HT-29 (cell line): ENCODE measurements around the gene ACAP2. TPM values are rescaled to one million over a fixed set of nuclear protein-coding genes. Genes with fewer than 3 reads are reported as not detected.

Source experiments
- DNase-seq: peaks from one replicate; pipeline ENCODE4 v3.0.0-alpha.2; 2015; ENCODE audit warnings: low spot score
- total RNA-seq: library from RNA; depleted of rRNA; stranded (reverse); fragments of >200 nt; shearing (Covaris generic); gene quantifications from 2 replicates; pipeline ENCODE4 v1.2.3, GENCODE V29; 2014

ACAP2 gene
- total RNA-seq, 1 experiment from 2014 or later = 16.0 TPM

DNA sequence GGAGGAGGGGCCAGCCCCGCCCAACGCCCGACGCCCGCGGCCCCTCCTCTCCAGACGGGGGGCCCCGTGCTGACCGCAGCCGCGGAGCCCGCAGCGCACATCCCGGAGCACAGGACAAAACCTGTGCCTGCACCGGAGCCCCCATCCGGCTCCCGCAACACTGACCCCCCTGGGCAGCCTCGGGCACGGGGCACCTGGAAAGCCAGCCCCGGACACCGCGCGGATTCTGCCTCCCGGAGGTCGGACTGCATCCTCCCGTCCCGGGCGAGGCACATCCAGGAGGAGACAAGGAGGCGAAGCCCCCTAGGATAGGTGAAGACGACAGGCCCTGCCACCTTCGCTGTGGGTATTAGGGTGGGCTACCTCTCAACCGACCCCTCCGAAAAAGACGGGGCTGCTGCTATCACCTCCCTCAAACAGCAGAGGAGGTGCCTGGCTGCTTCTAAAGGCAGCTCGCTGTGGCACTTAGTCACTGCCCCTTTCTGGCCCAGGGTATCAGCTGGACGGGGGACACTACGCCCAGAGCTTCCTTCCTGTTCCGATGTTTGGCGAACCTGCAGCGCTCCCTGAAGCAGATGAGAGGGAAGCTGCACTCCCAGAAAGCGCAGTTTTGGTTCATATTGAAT, 182.4 kb downstream of the ACAP2 start:
- peak; percentile 65 for DNase-seq

DNA sequence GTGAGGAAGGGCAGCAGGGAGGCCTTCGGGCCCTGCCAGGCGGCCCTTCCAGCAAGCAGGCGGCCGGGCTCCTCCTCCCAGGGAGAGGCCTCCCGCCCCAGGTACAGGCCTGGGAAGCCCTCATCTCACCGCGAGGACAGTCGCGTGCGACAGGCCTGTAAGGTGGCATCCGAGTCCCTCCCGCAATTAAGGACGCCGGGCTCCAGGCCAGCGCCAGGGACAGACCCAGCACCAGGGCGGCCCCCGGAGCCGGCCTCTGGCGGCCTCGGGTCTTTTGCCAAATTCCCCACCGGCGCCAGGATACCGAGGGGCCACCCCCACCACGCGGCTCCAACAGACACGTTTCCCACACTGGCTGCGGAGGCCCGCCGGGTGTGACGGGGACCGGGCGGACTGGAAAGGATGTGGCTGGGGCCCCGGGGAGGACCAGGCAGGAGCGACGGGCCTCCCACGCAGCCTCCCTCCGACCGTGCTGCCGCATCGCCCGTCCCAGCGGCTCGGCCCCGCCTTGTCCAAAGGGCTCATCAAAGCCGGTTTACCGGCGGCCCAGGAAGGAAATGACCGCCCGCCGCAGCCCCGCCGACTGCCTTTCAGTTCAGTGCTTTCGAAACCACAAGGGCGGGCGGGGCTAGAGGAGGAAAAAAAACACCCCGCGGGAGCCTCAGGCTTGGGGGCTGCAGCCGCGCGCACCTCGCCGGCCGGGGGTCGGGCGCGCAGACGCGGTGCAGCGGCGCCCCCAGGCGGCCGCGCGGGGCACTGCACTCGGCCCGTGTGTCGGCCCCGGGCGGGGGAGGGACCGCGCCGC, 183.1 kb downstream of the ACAP2 start:
- peak; percentile 87 for DNase-seq

GRCh38 chr3:195259154-195259474, 183.7 kb downstream of the ACAP2 start:
- DNase-seq = no peak

DNA sequence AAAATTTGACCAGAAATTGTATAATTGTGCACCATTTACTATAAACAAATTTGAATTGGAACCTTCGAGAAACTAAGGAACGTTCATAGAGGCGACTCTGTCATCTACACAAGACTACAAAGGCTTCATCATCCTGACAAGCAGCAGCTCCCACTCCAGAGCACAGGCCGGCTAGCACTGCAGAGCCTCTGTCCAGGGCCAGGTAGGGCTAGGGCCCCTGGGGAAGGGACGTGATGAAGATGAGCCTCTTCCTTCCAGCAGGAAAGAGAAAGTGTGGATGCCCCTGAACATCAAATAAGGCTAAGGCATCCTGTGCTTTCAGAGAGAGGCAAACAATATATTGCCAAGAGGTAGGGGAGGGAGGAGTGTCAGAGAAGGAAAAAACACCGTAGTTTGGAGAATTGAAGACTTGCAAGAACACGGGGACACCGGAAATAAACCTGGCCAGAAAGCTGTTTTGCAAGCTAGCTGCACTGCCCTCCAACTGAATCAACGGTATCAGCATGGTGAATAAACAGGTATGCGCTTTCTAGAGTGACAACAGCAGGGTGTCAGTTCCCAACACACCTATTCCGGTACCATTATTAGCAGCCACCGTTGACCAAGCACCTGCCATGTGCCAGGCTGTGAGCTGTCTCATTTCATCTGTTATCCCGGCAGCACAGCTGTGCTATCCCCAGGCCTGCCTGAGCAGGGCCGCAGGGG, 184.2 kb downstream of the ACAP2 start:
- peak; percentile 21 for DNase-seq

DNA sequence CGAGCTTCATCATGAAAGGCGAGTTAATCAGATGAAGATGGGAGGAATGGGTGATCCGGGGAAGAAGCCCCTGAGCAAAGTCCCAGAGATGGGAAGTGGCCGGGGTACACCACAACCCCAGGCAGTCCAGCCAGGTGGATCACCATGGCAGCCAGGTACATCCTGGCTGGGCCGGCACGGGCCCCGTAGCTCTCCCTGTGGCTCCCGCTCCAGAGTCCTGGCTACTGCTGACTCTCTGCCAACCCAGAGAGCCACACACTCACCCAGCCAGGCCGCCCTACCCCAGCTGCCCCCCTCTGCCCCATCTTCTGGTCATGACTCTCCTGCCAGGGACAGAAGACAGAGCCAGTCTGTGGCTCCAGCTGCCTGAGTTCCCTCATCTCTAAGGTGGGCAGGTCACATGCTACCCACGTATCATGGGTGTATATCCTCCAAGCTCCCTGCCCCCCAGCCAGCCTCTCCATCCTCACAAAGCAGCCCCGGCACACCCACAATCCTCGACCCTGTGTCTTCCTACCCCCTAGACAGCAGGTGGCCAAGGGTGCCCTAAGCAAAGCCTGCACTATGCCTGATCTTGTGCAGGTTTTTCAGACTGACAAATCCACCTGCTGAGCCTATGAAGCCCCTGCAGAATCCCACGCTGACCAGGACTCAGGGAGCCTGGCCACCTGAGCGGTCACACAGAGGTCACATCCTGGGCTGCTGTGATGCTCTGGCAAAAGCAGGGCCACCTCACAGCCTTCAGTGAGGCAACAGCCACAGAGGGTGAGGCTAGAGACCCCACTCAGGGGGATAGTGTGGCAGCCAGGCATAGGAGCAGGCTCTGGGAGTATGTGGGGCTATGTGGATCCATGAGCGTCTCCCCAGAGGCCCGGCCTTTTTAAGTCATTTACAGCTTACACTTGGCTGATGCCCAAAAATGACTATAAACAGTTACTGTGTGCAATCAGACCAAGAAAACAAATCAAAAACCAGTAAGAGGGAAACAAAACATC, 185.1 kb downstream of the ACAP2 start:
- no peak for DNase-seq

DNA sequence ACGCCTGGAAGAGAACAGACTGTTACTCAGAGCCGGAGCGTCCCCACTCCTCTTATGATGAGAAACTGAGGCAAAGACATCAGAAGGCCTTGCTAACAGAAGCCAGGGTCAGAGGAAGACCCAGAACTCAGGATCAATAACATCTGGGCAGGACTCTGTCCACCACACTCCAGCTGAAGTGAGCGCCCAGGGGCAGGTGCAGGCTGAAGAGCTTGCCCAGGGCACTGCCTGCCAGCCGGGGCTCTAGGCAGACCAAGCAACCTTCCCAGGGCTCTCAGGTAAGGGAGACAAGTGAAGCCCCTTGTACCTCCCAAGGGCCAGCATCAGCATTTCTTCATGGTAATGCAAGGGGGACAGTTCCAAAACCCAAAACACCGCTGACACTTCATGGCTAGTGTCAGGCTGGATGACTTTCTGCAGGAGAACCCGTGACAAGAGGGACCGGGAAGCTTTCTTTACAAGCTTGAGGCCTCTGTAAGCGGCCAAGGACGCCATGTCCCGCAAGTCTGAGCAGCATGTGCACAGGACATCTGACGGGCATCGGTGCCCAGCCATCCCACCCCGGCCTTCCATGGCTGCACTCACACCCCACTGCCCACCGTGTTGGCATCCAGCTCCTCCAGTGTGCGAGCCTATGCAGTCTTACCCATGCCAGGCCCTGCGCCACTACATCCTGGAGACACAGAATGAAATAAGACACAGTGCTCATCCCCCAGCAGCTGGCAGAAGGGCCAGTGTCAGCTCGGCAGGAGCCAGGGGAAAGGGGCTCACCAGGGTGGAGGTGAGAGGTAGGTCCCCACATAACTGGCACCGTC, 186.0 kb downstream of the ACAP2 start:
- DNase-seq = no peak

- no peak for DNase-seq
Measured at GRCh38 chr3:195255571-195256501, 187.0 kb downstream of the ACAP2 start.

- no peak for DNase-seq
Measured at GRCh38 chr3:195255176-195255500, 187.7 kb downstream of the ACAP2 start.

- DNase-seq = no peak
Measured at GRCh38 chr3:195254454-195255175, 188.2 kb downstream of the ACAP2 start.

- no peak for DNase-seq
Measured at GRCh38 chr3:195253923-195254432, 188.8 kb downstream of the ACAP2 start.

DNA sequence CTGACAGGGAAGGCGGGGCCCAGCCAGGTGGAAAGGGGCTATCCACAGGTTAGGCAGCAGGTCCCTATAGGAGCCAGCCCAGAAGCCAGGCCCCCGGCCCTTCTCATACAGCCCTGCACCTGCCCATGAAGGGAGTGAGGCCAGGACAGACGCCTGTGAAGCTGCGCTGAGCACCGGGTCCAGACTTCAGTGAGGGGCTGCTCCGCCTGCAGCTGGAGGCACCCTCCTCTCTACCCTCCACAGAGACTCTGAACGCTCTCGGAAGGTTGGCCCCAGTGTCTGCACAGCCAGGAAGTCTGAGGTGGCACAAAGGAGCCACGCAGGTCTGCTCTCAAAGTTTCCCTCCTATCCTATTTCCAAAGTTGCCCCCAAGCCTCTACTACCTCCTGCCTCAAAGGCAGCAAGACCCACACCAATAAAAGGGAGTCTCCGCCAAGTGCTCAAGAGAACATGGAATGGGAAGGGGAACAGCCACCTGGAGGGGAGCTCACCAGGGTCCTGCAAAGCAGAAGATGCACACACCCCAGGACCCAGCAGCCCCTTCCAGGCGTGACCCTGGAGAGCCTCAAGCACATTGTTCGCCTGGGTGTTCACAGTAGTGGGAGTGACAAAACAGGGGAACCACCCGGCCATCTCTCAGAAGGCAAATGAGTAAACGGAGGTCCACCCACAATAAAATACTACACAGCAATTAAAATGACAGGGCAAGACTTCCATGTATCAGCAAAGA, 191.3 kb downstream of the ACAP2 start:
- DNase-seq = no peak

DNA sequence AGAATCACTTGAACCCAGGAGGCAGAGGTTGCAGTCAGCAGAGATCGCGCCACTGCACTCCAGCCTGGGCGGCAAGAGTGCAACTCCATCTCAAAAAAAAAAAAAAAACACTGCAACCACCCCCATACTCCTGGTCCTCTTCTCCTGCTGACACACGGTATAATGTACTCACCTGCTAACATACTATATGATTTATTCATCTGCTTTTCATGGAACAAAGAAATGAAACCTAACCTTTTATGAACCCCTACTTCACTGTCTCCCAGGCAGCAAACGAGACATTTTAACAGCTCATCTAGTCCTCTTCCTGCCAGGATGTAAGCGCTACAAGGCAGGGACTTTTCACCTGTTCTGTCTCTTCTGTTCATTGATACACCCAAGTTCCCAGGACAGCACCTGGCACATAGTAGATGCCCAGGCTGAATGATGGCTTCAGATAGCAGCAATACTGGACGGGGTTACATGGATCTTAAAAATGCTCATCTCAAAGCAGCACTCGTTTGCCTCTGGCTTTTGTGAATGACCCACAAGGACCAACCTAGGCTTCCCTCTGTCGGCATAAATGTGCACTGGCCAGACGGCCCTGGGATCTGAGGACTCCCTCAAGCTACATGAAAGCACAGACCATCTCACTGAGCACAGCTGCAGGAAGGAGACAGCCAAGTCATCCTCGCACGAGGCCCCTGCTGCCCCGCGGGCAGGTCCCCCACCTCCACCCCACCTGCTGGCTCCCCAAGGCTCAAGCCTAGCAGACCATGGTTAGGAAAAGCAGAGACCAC, 192.2 kb downstream of the ACAP2 start:
- no peak for DNase-seq

DNA sequence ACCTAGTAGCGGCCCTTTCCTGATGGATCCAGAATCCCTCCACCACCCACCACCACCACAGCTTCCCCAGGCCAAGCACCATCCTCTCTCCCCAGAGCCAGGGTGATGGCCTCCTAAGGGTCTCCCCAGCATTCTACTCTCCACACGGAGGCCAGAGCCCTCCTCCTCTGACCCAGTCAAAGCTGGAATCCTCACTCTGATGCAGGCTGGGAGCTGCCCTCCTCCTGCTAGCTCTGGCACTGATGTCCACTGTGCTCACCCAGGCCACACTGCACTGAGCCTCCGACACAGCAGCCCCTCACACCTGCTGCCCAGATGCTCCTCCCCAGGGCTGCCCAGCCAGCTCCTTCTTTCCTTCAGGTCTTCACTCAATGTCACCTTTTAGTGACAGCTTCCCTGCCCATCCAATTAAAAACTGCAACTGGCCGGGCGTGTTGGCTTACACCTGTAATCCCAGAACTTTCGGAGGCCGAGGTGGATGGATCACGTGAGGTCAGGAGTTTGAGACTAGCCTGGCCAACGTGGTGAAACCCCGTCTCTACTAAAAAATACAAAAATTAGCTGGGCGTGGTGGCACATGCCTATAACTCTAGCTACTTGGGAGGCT, 192.9 kb downstream of the ACAP2 start:
- no peak for DNase-seq

DNA sequence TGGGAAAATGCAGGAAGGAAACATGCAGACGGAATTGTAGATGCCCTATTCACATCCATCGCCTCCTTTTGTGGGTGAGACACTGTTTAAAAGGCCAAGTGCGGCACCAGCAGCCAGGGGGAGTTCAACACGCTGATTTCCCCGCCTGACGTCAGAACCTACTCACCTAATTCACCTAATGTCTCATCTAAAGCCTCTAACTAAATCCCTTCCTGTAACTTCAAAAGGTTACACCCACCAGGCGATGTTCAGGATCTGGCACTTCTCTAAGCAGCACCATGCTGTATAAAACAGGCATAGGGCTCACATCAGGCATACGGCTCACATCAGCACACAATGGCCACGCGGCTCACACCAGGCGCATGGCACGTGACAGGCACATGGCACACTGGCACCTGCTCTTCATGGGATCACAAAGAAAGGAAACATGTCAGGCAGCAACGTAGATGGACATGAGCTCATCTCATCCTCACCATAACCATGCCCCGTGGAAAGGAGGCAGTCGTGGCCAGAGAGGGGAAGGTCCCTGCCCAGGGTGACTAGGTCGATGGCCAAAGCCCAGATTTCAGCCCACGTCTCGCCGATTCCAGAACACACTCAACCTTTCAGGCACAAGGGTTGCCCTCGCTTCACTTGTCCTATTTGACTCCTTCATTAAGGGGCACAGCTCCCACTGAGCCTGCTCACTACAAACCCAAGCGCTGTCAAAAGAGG, 193.6 kb downstream of the ACAP2 start:
- DNase-seq = no peak

DNA sequence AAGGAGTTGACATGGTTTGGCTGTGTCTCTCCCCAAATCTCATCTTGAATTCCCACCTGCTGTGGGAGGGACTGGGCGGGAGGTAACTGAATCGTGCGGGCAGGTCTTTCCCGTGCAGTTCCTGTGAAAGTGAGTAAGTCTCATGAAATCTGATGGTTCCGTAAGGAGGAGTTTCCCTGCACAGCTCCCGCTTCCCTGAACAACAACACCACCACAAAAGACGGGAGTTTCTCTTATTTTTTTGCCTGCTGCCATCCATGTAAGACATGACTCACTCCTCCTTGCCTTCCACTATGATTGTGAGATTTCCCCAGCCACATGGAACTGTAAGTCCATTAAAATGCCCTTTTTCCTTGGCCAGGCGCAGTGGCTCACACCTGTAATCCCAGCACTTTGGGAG, 194.5 kb downstream of the ACAP2 start:
- DNase-seq = no peak

- DNase-seq = no peak
Measured at GRCh38 chr3:195247863-195248189, 195.0 kb downstream of the ACAP2 start.
